BJ (cell line): ENCODE data around the gene ACOXL. TPM values are rescaled to one million over a fixed set of nuclear protein-coding genes. Genes with fewer than 3 reads are reported as not detected.

Experiments used
- CTCF ChIA-PET: fragments of 350-600 bp; formaldehyde crosslinking; extraction: SDS; loops from one replicate; lab custom pipeline; 2021; ENCODE audit warnings: antibody characterized with exemption, inconsistent platforms; lab: Yijun Ruan, JAX
- POLR2A ChIA-PET: fragments of 300-600 bp; sonication (Branson Sonifier 250); formaldehyde crosslinking; extraction: SDS; loops from one replicate; lab custom pipeline; 2021; ENCODE audit warnings: antibody characterized with exemption; lab: Charles Lee
- DNase-seq: peaks from one replicate; pipeline ENCODE4 v3.0.0-alpha.2; 2011; ENCODE audit warnings: low read depth
- H3K27me3 ChIP-seq: 2 replicates; pipeline ENCODE4 v1.6.0; 2011; ENCODE audit warnings: low read length; ENCODE audit not compliant: control insufficient read depth, insufficient read depth
- H3K36me3 ChIP-seq: 2 replicates; pipeline ENCODE4 v1.5.1; 2011; ENCODE audit warnings: low read length; ENCODE audit not compliant: control insufficient read depth, insufficient read depth
- H3K4me3 ChIP-seq: 2 replicates; pipeline ENCODE4 v1.5.1; 2011; ENCODE audit warnings: low read depth, mild to moderate bottlenecking, control low read depth, low read length
- CTCF ChIP-seq: IDR thresholded peaks from 2 replicates; pipeline ENCODE4 v1.5.1; 2011; ENCODE audit warnings: low read depth, mild to moderate bottlenecking, control low read depth, inconsistent platforms, low read length, moderate library complexity; ENCODE audit not compliant: insufficient read depth
- polyA plus RNA-seq: library from polyadenylated mRNA; depleted of rRNA; stranded (reverse); fragments of >200 nt; gene quantifications from 2 replicates; pipeline ENCODE4 v1.2.3, GENCODE V29; 2011

The ACOXL gene
- polyA plus RNA-seq, 1 experiment: not detected

GRCh38 chr2:110903548-110903947 is 171.2 kb downstream of the ACOXL start:
- H3K36me3 ChIP-seq: no peaks in the 10 kb centered on the region
- no peak for DNase-seq
- H3K27me3 ChIP-seq: no peaks in the 10 kb centered on the region
- CTCF ChIA-PET: no interaction called here
- POLR2A ChIA-PET: no interaction called here
- no peak for TF ChIP-seq CTCF
- no peak overlapping the region for H3K4me3 ChIP-seq

GRCh38 chr2:110904116-110904778 is 171.9 kb downstream of the ACOXL start:
- no peak for TF ChIP-seq CTCF
- Histone ChIP-seq H3K4me3 (no peak overlapping the region), H3K27me3 (no peaks in the 10 kb centered on the region), H3K36me3 (no peaks in the 10 kb centered on the region)
- POLR2A ChIA-PET: no interaction called here
- no peak for DNase-seq
- CTCF ChIA-PET: no interaction called here

- Histone ChIP-seq H3K27me3 (no peaks in the 10 kb centered on the region), H3K4me3 (no peak overlapping the region), H3K36me3 (no peaks in the 10 kb centered on the region)
- DNase-seq: no peak
- POLR2A ChIA-PET: no interaction called here
- CTCF ChIA-PET: no interaction called here
- TF ChIP-seq CTCF: no peak
These were observed 172.4 kb downstream of the ACOXL start for GRCh38 chr2:110904779-110905148.

GRCh38 chr2:110905217-110905616 is 172.8 kb downstream of the ACOXL start:
- DNase-seq: no peak
- H3K27me3 ChIP-seq: no peaks in the 10 kb centered on the region
- ChIA-PET POLR2A (no interaction called here), CTCF (no interaction called here)
- TF ChIP-seq CTCF: no peak
- no peak overlapping the region for H3K4me3 ChIP-seq
- no peaks in the 10 kb centered on the region for H3K36me3 ChIP-seq

- DNase-seq: no peak
- H3K4me3 ChIP-seq: no peak overlapping the region
- POLR2A ChIA-PET: no interaction called here
- TF ChIP-seq CTCF: no peak
- CTCF ChIA-PET: no interaction called here
- H3K27me3 ChIP-seq: no peaks in the 10 kb centered on the region
- no peaks in the 10 kb centered on the region for H3K36me3 ChIP-seq
These were observed 174.4 kb downstream of the ACOXL start for GRCh38 chr2:110906613-110907298.
